OCI-LY3 (cell line): Measurements from ENCODE around the gene NEU2.

Experiments
- H2AFZ ChIP-seq: fragments of 200-600, 300-600 bp; shearing (Covaris generic); 2 replicates; pipeline ENCODE4 v1.6.0; 2014; ENCODE audit warnings: antibody characterized with exemption, low read depth, low read length
- H3K27ac ChIP-seq: fragments of 200-600, 300-600 bp; sonication (generic); 2 replicates; pipeline ENCODE4 v1.5.1; 2014; ENCODE audit warnings: mild to moderate bottlenecking, low read length, moderate library complexity, mixed read lengths
- H3K27me3 ChIP-seq: fragments of 200-600, 300-600 bp; sonication (generic); 2 replicates; pipeline ENCODE4 v1.6.1; 2014; ENCODE audit warnings: low read depth, low read length, mixed read lengths
- H3K36me3 ChIP-seq: fragments of 200-600, 300-600 bp; sonication (generic); replicated peaks from 2 replicates; pipeline ENCODE3; 2014; ENCODE audit warnings: low read depth, low read length, mixed read lengths
- H3K4me1 ChIP-seq: fragments of 300-600, 200-600 bp; sonication (generic); 2 replicates; pipeline ENCODE4 v1.6.1; 2014; ENCODE audit warnings: low read length, mixed read lengths
- H3K4me2 ChIP-seq: fragments of 200-600, 300-600 bp; sonication (generic); 2 replicates; pipeline ENCODE4 v1.6.1; 2014; ENCODE audit warnings: low read length, mixed read lengths
- H3K4me3 ChIP-seq: fragments of 300-600, 200-600 bp; sonication (generic); 2 replicates; pipeline ENCODE4 v1.5.1; 2014; ENCODE audit warnings: antibody characterized with exemption, mild to moderate bottlenecking, low read length, moderate library complexity
- H3K79me2 ChIP-seq: fragments of 300-600, 200-600 bp; shearing (Covaris generic); 2 replicates; pipeline ENCODE4 v1.6.1; 2014; ENCODE audit warnings: mild to moderate bottlenecking, low read length, mixed read lengths
- H3K9ac ChIP-seq: fragments of 300-600, 200-600 bp; shearing (Covaris generic); 2 replicates; pipeline ENCODE4 v1.6.0; 2014; ENCODE audit warnings: mild to moderate bottlenecking, low read length, moderate library complexity
- H3K9me3 ChIP-seq: fragments of 200-600, 300-600 bp; shearing (Covaris generic); 2 replicates; pipeline ENCODE4 v1.6.1; 2014; ENCODE audit warnings: low read length, mixed read lengths; ENCODE audit not compliant: insufficient read depth
- H4K20me1 ChIP-seq: fragments of 200-600, 300-600 bp; sonication (generic); 2 replicates; pipeline ENCODE4 v1.6.1; 2016; ENCODE audit warnings: low read length, mixed read lengths; ENCODE audit not compliant: insufficient read depth
- CTCF ChIP-seq: fragments of 200-600, 300-600 bp; sonication (generic); IDR thresholded peaks from 2 replicates; pipeline ENCODE4 v1.5.1; 2014; ENCODE audit warnings: antibody characterized with exemption, low read length, low read depth
- EZH2phosphoT487 ChIP-seq: fragments of 200-600 bp; shearing (Covaris generic); IDR thresholded peaks from 2 replicates; pipeline ENCODE4 v1.6.1; 2018; ENCODE audit warnings: antibody characterized with exemption, mixed run types, low read depth

NEU2 gene

GRCh38 chr2:233056961-233057605 lies 24.6 kb downstream of the NEU2 start:
- H3K4me3 ChIP-seq, result no peak overlapping the region
- peaks cover 15% of the 10 kb centered on the region for H3K36me3 ChIP-seq
- TF ChIP-seq CTCF, result no peak
- no peak for TF ChIP-seq EZH2phosphoT487
- H4K20me1 ChIP-seq, result peaks cover 9% of the 10 kb centered on the region
- H3K4me1 ChIP-seq, result peaks cover 17% of the 10 kb centered on the region
- H3K27ac ChIP-seq, result no peak overlapping the region
- H2AFZ ChIP-seq, result no peak overlapping the region
- no peak overlapping the region for H3K4me2 ChIP-seq
- no peaks in the 10 kb centered on the region for H3K9me3 ChIP-seq
- H3K79me2 ChIP-seq, result peaks cover 30% of the 10 kb centered on the region
- no peak overlapping the region for H3K9ac ChIP-seq
- 0 out of 2 replicates have a peak, but pooled peaks cover 3% of the 10 kb centered on the region for H3K27me3 ChIP-seq

GRCh38 chr2:233058717-233059546 lies 26.5 kb downstream of the NEU2 start:
- H2AFZ ChIP-seq, result no peak overlapping the region
- H3K9ac ChIP-seq, result peak overlapping the region; percentile 100

GRCh38 chr2:233059547-233059796 lies 27.0 kb downstream of the NEU2 start:
- Histone ChIP-seq H3K4me3 (peak overlapping the region; percentile 99), H3K36me3 (peaks cover 36% of the 10 kb centered on the region), H3K79me2 (peaks cover 54% of the 10 kb centered on the region), H4K20me1 (peaks cover 33% of the 10 kb centered on the region), H3K9me3 (no peaks in the 10 kb centered on the region), H2AFZ (no peak overlapping the region), H3K4me1 (peaks cover 31% of the 10 kb centered on the region), H3K27me3 (no peaks in the 10 kb centered on the region), H3K9ac (peak overlapping the region; percentile 100), H3K4me2 (peak overlapping the region; percentile 99), H3K27ac (peak overlapping the region; percentile 96)
- TF ChIP-seq EZH2phosphoT487 (no peak), CTCF (peak; percentile 40)

More at GRCh38 chr2:233058717-233059546, 26.5 kb downstream of the NEU2 start:
- TF ChIP-seq EZH2phosphoT487, result no peak
- TF ChIP-seq CTCF, result no peak
- H3K27me3 ChIP-seq, result no peaks in the 10 kb centered on the region
- H3K36me3 ChIP-seq, result peaks cover 31% of the 10 kb centered on the region
- H4K20me1 ChIP-seq, result peaks cover 28% of the 10 kb centered on the region
- H3K79me2 ChIP-seq, result peaks cover 49% of the 10 kb centered on the region
- peak overlapping the region; percentile 99 for H3K4me2 ChIP-seq
- H3K27ac ChIP-seq, result peak overlapping the region; percentile 96
- no peaks in the 10 kb centered on the region for H3K9me3 ChIP-seq
- peak overlapping the region; percentile 99 for H3K4me3 ChIP-seq
- H3K4me1 ChIP-seq, result peaks cover 31% of the 10 kb centered on the region

GRCh38 chr2:233059797-233060500 lies 27.5 kb downstream of the NEU2 start, which contains the start of gene INPP5D:
INPP5D (plus strand) TSS chr2:233060342; CDS start chr2:233060479, 137 bp downstream.
- no peaks in the 10 kb centered on the region for H3K9me3 ChIP-seq
- H3K9ac ChIP-seq, result peak within 1 kb of the TSS; percentile 100
- TF ChIP-seq EZH2phosphoT487 (no peak), CTCF (no peak)
- peaks cover 41% of the 10 kb centered on the region for H3K36me3 ChIP-seq
- H2AFZ ChIP-seq, result peak within 1 kb of the TSS; percentile 47; the same call in 1 of the 2 replicates
- peaks cover 31% of the 10 kb centered on the region for H3K4me1 ChIP-seq
- peaks cover 38% of the 10 kb centered on the region for H4K20me1 ChIP-seq
- peaks cover 59% of the 10 kb centered on the region for H3K79me2 ChIP-seq
- peak within 1 kb of the TSS; percentile 99 for H3K4me3 ChIP-seq
- H3K27me3 ChIP-seq, result no peaks in the 10 kb centered on the region
- peak within 1 kb of the TSS; percentile 99 for H3K4me2 ChIP-seq
- peak within 1 kb of the TSS; percentile 96 for H3K27ac ChIP-seq
